ENCODE measurements around the gene SLC25A31. TPM values are rescaled to one million over a fixed set of nuclear protein-coding genes. Genes with fewer than 3 reads are reported as not detected.

The SLC25A31 gene
- total and polyA plus RNA-seq, 4 donors: not detected

GRCh38 chr4:127709456-127709855 lies 20.7 kb upstream of the SLC25A31 start:
- Histone ChIP-seq H3K27ac (ENCODE audit: low read depth in 1 of 2, low read length in 2 of 2) (no peak overlapping the region), H3K27me3 (ENCODE audit: control insufficient read depth in 4 of 4, insufficient read depth in 4 of 4, low read length in 3 of 4) (no peaks in the 10 kb centered on the region), H3K36me3 (ENCODE audit: control insufficient read depth in 4 of 4, insufficient read depth in 3 of 4, low read depth in 1 of 4, low read length in 3 of 4) (peaks cover 0 to 3% (median 1%) of the 10 kb centered on the region in 4 donors), H3K4me3 (ENCODE audit: low read depth in 1 of 3, low read length in 3 of 3) (no peak overlapping the region), H3K9ac (ENCODE audit: low read depth in 1 of 2, low read length in 2 of 2) (no peak overlapping the region), H3K9me3 (ENCODE audit: control insufficient read depth in 4 of 4, low read length in 3 of 4) (no peaks in the 10 kb centered on the region), H3K4me1 (ENCODE audit: control insufficient read depth in 4 of 4, insufficient read depth in 4 of 4, low read length in 3 of 4) (no peaks in the 10 kb centered on the region)
- DNase-seq (ENCODE audit: low spot score): no peak
- no peak for TF ChIP-seq RAD21 (IDR thresholded peaks at IDR 0.05)
- no peak for TF ChIP-seq SP1 (IDR thresholded peaks at IDR 0.05)
- no peak for TF ChIP-seq CTCF (IDR thresholded peaks at IDR 0.05; ENCODE audit: low read depth, low read length, missing input control)
- no peak for TF ChIP-seq YY1 (IDR thresholded peaks at IDR 0.05)
- TF ChIP-seq RXRA (IDR thresholded peaks at IDR 0.05): no peak
- TF ChIP-seq ATF3 (IDR thresholded peaks at IDR 0.05): no peak
- no peak for TF ChIP-seq NR2F2 (IDR thresholded peaks at IDR 0.05)
- TF ChIP-seq MAX (IDR thresholded peaks at IDR 0.05): no peak
- WGBS: 75% methylated on average over 3 of the region's 3 CpGs

- Histone ChIP-seq H3K9me3 (ENCODE audit: control insufficient read depth in 4 of 4, low read length in 3 of 4) (no peaks in the 10 kb centered on the region), H3K4me1 (ENCODE audit: control insufficient read depth in 4 of 4, insufficient read depth in 4 of 4, low read length in 3 of 4) (no peaks in the 10 kb centered on the region), H3K27me3 (ENCODE audit: control insufficient read depth in 4 of 4, insufficient read depth in 4 of 4, low read length in 3 of 4) (peaks cover 0 to 6% (median 0%) of the 10 kb centered on the region in 4 donors), H3K27ac (ENCODE audit: low read depth in 1 of 2, low read length in 2 of 2) (no peak overlapping the region), H3K9ac (ENCODE audit: low read depth in 1 of 2, low read length in 2 of 2) (no peak overlapping the region), H3K4me3 (ENCODE audit: low read depth in 1 of 3, low read length in 3 of 3) (no peak overlapping the region), H3K36me3 (ENCODE audit: control insufficient read depth in 4 of 4, insufficient read depth in 3 of 4, low read depth in 1 of 4, low read length in 3 of 4) (no peaks in the 10 kb centered on the region)
- TF ChIP-seq CTCF (IDR thresholded peaks at IDR 0.05; ENCODE audit: low read depth, low read length, missing input control): no peak
- TF ChIP-seq HNF4G (IDR thresholded peaks at IDR 0.05): no peak
- TF ChIP-seq FOXA1 (IDR thresholded peaks at IDR 0.05): no peak
- TF ChIP-seq RXRA (IDR thresholded peaks at IDR 0.05): no peak
- TF ChIP-seq TAF1 (conservative IDR thresholded peaks at IDR 0.05): no peak
- no peak for TF ChIP-seq NR2F2 (IDR thresholded peaks at IDR 0.05)
- no peak for TF ChIP-seq RAD21 (IDR thresholded peaks at IDR 0.05)
- TF ChIP-seq FOXA2 (IDR thresholded peaks at IDR 0.05): no peak
- TF ChIP-seq EGR1 (IDR thresholded peaks at IDR 0.05; ENCODE audit: low read depth in 2 of 2): no peak
- no peak for TF ChIP-seq MAX (IDR thresholded peaks at IDR 0.05)
- DNase-seq (ENCODE audit: low spot score): no peak
- WGBS: 93% methylated on average over 19 of the region's 19 CpGs
Observed at GRCh38 chr4:127731406-127731805, 1.2 kb downstream of the SLC25A31 start.

Data from liver (tissue), 9 donors.